ENCODE results near the gene TULP4.
"Not testable (repeated sequence)": the region's sequence is repeated elsewhere in the genome, so short reads cannot be mapped to it uniquely, and the experiment has no call there.

Gene TULP4

GRCh38 chr6:158348737-158349504 is 36.7 kb downstream of the TULP4 start:
- not testable (repeated sequence) for H3K27me3 Mint-ChIP-seq (ENCODE audit: low read depth); DNase-seq (ENCODE audit: low spot score); H3K4me3 Mint-ChIP-seq; H3K27ac Mint-ChIP-seq
- Mint-ChIP-seq H3K36me3 (ENCODE audit: low read depth) (peaks cover 14% of the 10 kb centered on the region), H3K4me1 (ENCODE audit: low read depth) (peaks cover 12% of the 10 kb centered on the region), H3K9me3 (peaks cover 17% of the 10 kb centered on the region)

GRCh38 chr6:158349505-158350275 is 37.4 kb downstream of the TULP4 start:
- peaks cover 14% of the 10 kb centered on the region for H3K36me3 Mint-ChIP-seq (ENCODE audit: low read depth)
- peaks cover 17% of the 10 kb centered on the region for H3K9me3 Mint-ChIP-seq
- not testable (repeated sequence) for H3K27ac Mint-ChIP-seq; H3K4me3 Mint-ChIP-seq; DNase-seq (ENCODE audit: low spot score); H3K4me1 Mint-ChIP-seq (ENCODE audit: low read depth); H3K27me3 Mint-ChIP-seq (ENCODE audit: low read depth)

GRCh38 chr6:158350731-158351130 is 38.5 kb downstream of the TULP4 start:
- not testable (repeated sequence) for H3K4me3 Mint-ChIP-seq; H3K36me3 Mint-ChIP-seq (ENCODE audit: low read depth); H3K27ac Mint-ChIP-seq; H3K27me3 Mint-ChIP-seq (ENCODE audit: low read depth); DNase-seq (ENCODE audit: low spot score); H3K4me1 Mint-ChIP-seq (ENCODE audit: low read depth)
- peaks cover 11% of the 10 kb centered on the region for H3K9me3 Mint-ChIP-seq

GRCh38 chr6:158353883-158354877 is 41.9 kb downstream of the TULP4 start:
- no peaks in the 10 kb centered on the region for H3K9me3 Mint-ChIP-seq
- no peak for DNase-seq (ENCODE audit: low spot score)
- H3K4me1 Mint-ChIP-seq (ENCODE audit: low read depth), result peaks cover 33% of the 10 kb centered on the region
- no peak overlapping the region for H3K27ac Mint-ChIP-seq
- H3K27me3 Mint-ChIP-seq (ENCODE audit: low read depth), result no peaks in the 10 kb centered on the region
- no peak overlapping the region for H3K4me3 Mint-ChIP-seq
- H3K36me3 Mint-ChIP-seq (ENCODE audit: low read depth), result no peaks in the 10 kb centered on the region

- H3K27ac Mint-ChIP-seq, result peak overlapping the region; percentile 75
- H3K27me3 Mint-ChIP-seq (ENCODE audit: low read depth), result no peaks in the 10 kb centered on the region
- no peaks in the 10 kb centered on the region for H3K9me3 Mint-ChIP-seq
- no peaks in the 10 kb centered on the region for H3K36me3 Mint-ChIP-seq (ENCODE audit: low read depth)
- H3K4me1 Mint-ChIP-seq (ENCODE audit: low read depth), result peaks cover 35% of the 10 kb centered on the region
- DNase-seq (ENCODE audit: low spot score), result no peak
- H3K4me3 Mint-ChIP-seq, result peak overlapping the region; percentile 60
Observed at GRCh38 chr6:158356586-158357546, 44.6 kb downstream of the TULP4 start.

GRCh38 chr6:158357570-158358216 is 45.4 kb downstream of the TULP4 start:
- Mint-ChIP-seq H3K27ac (peak overlapping the region; percentile 75), H3K9me3 (no peaks in the 10 kb centered on the region), H3K4me3 (peak overlapping the region; percentile 60), H3K27me3 (ENCODE audit: low read depth) (no peaks in the 10 kb centered on the region), H3K36me3 (ENCODE audit: low read depth) (no peaks in the 10 kb centered on the region), H3K4me1 (ENCODE audit: low read depth) (peaks cover 37% of the 10 kb centered on the region)
- peak; percentile 47 for DNase-seq (ENCODE audit: low spot score)

- peak overlapping the region; percentile 35 for H3K27ac Mint-ChIP-seq
- peak; percentile 24 for DNase-seq (ENCODE audit: low spot score)
- no peaks in the 10 kb centered on the region for H3K27me3 Mint-ChIP-seq (ENCODE audit: low read depth)
- peaks cover 37% of the 10 kb centered on the region for H3K4me1 Mint-ChIP-seq (ENCODE audit: low read depth)
- peak overlapping the region; percentile 33 for H3K4me3 Mint-ChIP-seq
- H3K36me3 Mint-ChIP-seq (ENCODE audit: low read depth), result no peaks in the 10 kb centered on the region
- no peaks in the 10 kb centered on the region for H3K9me3 Mint-ChIP-seq
Observed at GRCh38 chr6:158358450-158359077, 46.3 kb downstream of the TULP4 start.

- no peaks in the 10 kb centered on the region for H3K36me3 Mint-ChIP-seq (ENCODE audit: low read depth)
- H3K4me3 Mint-ChIP-seq, result no peak overlapping the region
- H3K9me3 Mint-ChIP-seq, result no peaks in the 10 kb centered on the region
- no peak for DNase-seq (ENCODE audit: low spot score)
- H3K4me1 Mint-ChIP-seq (ENCODE audit: low read depth), result peaks cover 33% of the 10 kb centered on the region
- no peak overlapping the region for H3K27ac Mint-ChIP-seq
- no peaks in the 10 kb centered on the region for H3K27me3 Mint-ChIP-seq (ENCODE audit: low read depth)
Observed at GRCh38 chr6:158361068-158361467, 48.8 kb downstream of the TULP4 start.

- Mint-ChIP-seq H3K9me3 (no peaks in the 10 kb centered on the region), H3K36me3 (ENCODE audit: low read depth) (no peaks in the 10 kb centered on the region), H3K27me3 (ENCODE audit: low read depth) (no peaks in the 10 kb centered on the region), H3K4me3 (no peak overlapping the region), H3K27ac (no peak overlapping the region), H3K4me1 (ENCODE audit: low read depth) (peaks cover 30% of the 10 kb centered on the region)
- no peak for DNase-seq (ENCODE audit: low spot score)
Observed at GRCh38 chr6:158361961-158362669, 49.9 kb downstream of the TULP4 start.

- Mint-ChIP-seq H3K27ac (no peak overlapping the region), H3K9me3 (no peaks in the 10 kb centered on the region), H3K4me3 (no peak overlapping the region), H3K27me3 (ENCODE audit: low read depth) (no peaks in the 10 kb centered on the region), H3K36me3 (ENCODE audit: low read depth) (no peaks in the 10 kb centered on the region), H3K4me1 (ENCODE audit: low read depth) (peaks cover 10% of the 10 kb centered on the region)
- DNase-seq (ENCODE audit: low spot score), result no peak
Observed at GRCh38 chr6:158366363-158366762, 54.1 kb downstream of the TULP4 start.

GRCh38 chr6:158367816-158368215 is 55.6 kb downstream of the TULP4 start:
- H3K36me3 Mint-ChIP-seq (ENCODE audit: low read depth), result no peaks in the 10 kb centered on the region
- DNase-seq (ENCODE audit: low spot score), result no peak
- H3K27me3 Mint-ChIP-seq (ENCODE audit: low read depth), result no peaks in the 10 kb centered on the region
- peaks cover 10% of the 10 kb centered on the region for H3K4me1 Mint-ChIP-seq (ENCODE audit: low read depth)
- H3K4me3 Mint-ChIP-seq, result no peak overlapping the region
- H3K9me3 Mint-ChIP-seq, result no peaks in the 10 kb centered on the region
- H3K27ac Mint-ChIP-seq, result no peak overlapping the region

- H3K27ac Mint-ChIP-seq, result no peak overlapping the region
- DNase-seq (ENCODE audit: low spot score), result no peak
- H3K36me3 Mint-ChIP-seq (ENCODE audit: low read depth), result no peaks in the 10 kb centered on the region
- peaks cover 10% of the 10 kb centered on the region for H3K4me1 Mint-ChIP-seq (ENCODE audit: low read depth)
- H3K27me3 Mint-ChIP-seq (ENCODE audit: low read depth), result no peaks in the 10 kb centered on the region
- H3K4me3 Mint-ChIP-seq, result no peak overlapping the region
- no peaks in the 10 kb centered on the region for H3K9me3 Mint-ChIP-seq
Observed at GRCh38 chr6:158369241-158369640, 57.0 kb downstream of the TULP4 start.
